ENCODE measurements around the gene KLF13. TPM values are rescaled to one million over a fixed set of nuclear protein-coding genes. Genes with fewer than 3 reads are reported as not detected.
A peak's percentile ranks its signal among the peaks of the same experiment; 100 is the strongest.
"Not testable (repeated sequence)": the region's sequence is repeated elsewhere in the genome, so short reads cannot be mapped to it uniquely, and the experiment has no call there.

Gene KLF13
- total RNA-seq, 3 donors from 2014 or later: 26.3 to 52.2 (median 28.2) TPM

- no peak for DNase-seq (ENCODE audit: low spot score in 2 of 2)
- Histone ChIP-seq H3K27ac (peak overlapping the region; percentile 71 to 87), H3K9me3 (no peaks in the 10 kb centered on the region), H3K4me3 (no peak overlapping the region), H3K36me3 (no peaks in the 10 kb centered on the region), H3K4me1 (peaks cover 8 to 16% of the 10 kb centered on the region in 2 donors), H3K27me3 (no peaks in the 10 kb centered on the region)
- intact Hi-C loops (cut with DNase I; ENCODE audit: low total_unique reads): no loop called here
- TF ChIP-seq POLR2A (IDR thresholded peaks at IDR 0.05) (no peak), CTCF (IDR thresholded peaks at IDR 0.05) (no peak), POLR2AphosphoS5 (IDR thresholded peaks at IDR 0.05) (no peak)
Measured at GRCh38 chr15:31352339-31352751, 25.7 kb downstream of the KLF13 start.

GRCh38 chr15:31352911-31353811 is 26.5 kb downstream of the KLF13 start:
- H3K9me3 ChIP-seq: no peaks in the 10 kb centered on the region
- no peak for DNase-seq (ENCODE audit: low spot score in 2 of 2)
- peaks cover 8 to 16% of the 10 kb centered on the region in 2 donors for H3K4me1 ChIP-seq
- no peaks in the 10 kb centered on the region for H3K27me3 ChIP-seq
- H3K36me3 ChIP-seq: no peaks in the 10 kb centered on the region
- peak overlapping the region; percentile 71 to 87 for H3K27ac ChIP-seq
- intact Hi-C loops (cut with DNase I; ENCODE audit: low total_unique reads): no loop called here
- H3K4me3 ChIP-seq: peak overlapping the region in 1 of 3 donors; percentile 50
- TF ChIP-seq POLR2A (IDR thresholded peaks at IDR 0.05) (no peak), POLR2AphosphoS5 (IDR thresholded peaks at IDR 0.05) (peak in 1 of 3 donors; percentile 51), CTCF (IDR thresholded peaks at IDR 0.05) (no peak)

GRCh38 chr15:31353931-31354330 is 27.3 kb downstream of the KLF13 start:
- no peaks in the 10 kb centered on the region for H3K36me3 ChIP-seq
- no peak overlapping the region for H3K4me3 ChIP-seq
- no peak for DNase-seq (ENCODE audit: low spot score in 2 of 2)
- intact Hi-C loops (cut with DNase I; ENCODE audit: low total_unique reads): no loop called here
- H3K27ac ChIP-seq: peak overlapping the region; percentile 71 to 87
- TF ChIP-seq POLR2A (IDR thresholded peaks at IDR 0.05): no peak
- peaks cover 8 to 16% of the 10 kb centered on the region in 2 donors for H3K4me1 ChIP-seq
- no peaks in the 10 kb centered on the region for H3K27me3 ChIP-seq
- H3K9me3 ChIP-seq: no peaks in the 10 kb centered on the region

- H3K9me3 ChIP-seq; H3K4me3 ChIP-seq; H3K36me3 ChIP-seq; DNase-seq (ENCODE audit: low spot score in 2 of 2); intact Hi-C loops (cut with DNase I; ENCODE audit: low total_unique reads); H3K27me3 ChIP-seq: not testable (repeated sequence)
- Histone ChIP-seq H3K4me1 (peaks cover 8 to 14% of the 10 kb centered on the region in 2 donors), H3K27ac (peak overlapping the region in 1 of 2 donors; percentile 17)
Measured at GRCh38 chr15:31356097-31356496, 29.5 kb downstream of the KLF13 start.

GRCh38 chr15:31357148-31357547 is 30.5 kb downstream of the KLF13 start:
- Histone ChIP-seq H3K4me1 (peaks cover 8 to 14% of the 10 kb centered on the region in 2 donors), H3K36me3 (no peaks in the 10 kb centered on the region), H3K4me3 (no peak overlapping the region), H3K27ac (peak overlapping the region in 1 of 2 donors; percentile 3), H3K27me3 (no peaks in the 10 kb centered on the region), H3K9me3 (no peaks in the 10 kb centered on the region)
- no peak for DNase-seq (ENCODE audit: low spot score in 2 of 2)
- TF ChIP-seq POLR2A (IDR thresholded peaks at IDR 0.05) (no peak), POLR2AphosphoS5 (IDR thresholded peaks at IDR 0.05) (no peak)
- intact Hi-C loops (cut with DNase I; ENCODE audit: low total_unique reads): no loop called here

- no peak overlapping the region for H3K27ac ChIP-seq
- no peaks in the 10 kb centered on the region for H3K9me3 ChIP-seq
- H3K27me3 ChIP-seq: no peaks in the 10 kb centered on the region
- DNase-seq (ENCODE audit: low spot score in 2 of 2): no peak
- peaks cover 4 to 8% of the 10 kb centered on the region in 2 donors for H3K4me1 ChIP-seq
- no peak overlapping the region for H3K4me3 ChIP-seq
- H3K36me3 ChIP-seq: no peaks in the 10 kb centered on the region
- intact Hi-C loops (cut with DNase I; ENCODE audit: low total_unique reads): no loop called here
- TF ChIP-seq POLR2AphosphoS5 (IDR thresholded peaks at IDR 0.05): no peak
- TF ChIP-seq CTCF (IDR thresholded peaks at IDR 0.05): no peak
Measured at GRCh38 chr15:31358163-31358562, 31.5 kb downstream of the KLF13 start.

Data from breast epithelium (tissue), 4 donors.